SU-DHL-6 (cell line): ENCODE data around the gene CTDSPL.

Experiments
- EZH2phosphoT487 ChIP-seq: fragments of 200-600 bp; sonication (generic), shearing (Covaris generic); conservative IDR thresholded peaks from 2 replicates; pipeline ENCODE4 v1.6.1; 2018; ENCODE audit warnings: mild to moderate bottlenecking, antibody characterized with exemption, low read length, moderate library complexity, mixed read lengths
- TF ChIP-seq, protein P1 (sequence below): fragments of 200-600 bp; sonication (generic); IDR thresholded peaks from one replicate; pipeline ENCODE4 v1.5.1; 2017; ENCODE audit warnings: antibody characterized with exemption, mild to moderate bottlenecking, low read length, moderate library complexity; ENCODE audit not compliant: insufficient read depth, poor library complexity, severe bottlenecking

- TF ChIP-seq, protein P1, sequence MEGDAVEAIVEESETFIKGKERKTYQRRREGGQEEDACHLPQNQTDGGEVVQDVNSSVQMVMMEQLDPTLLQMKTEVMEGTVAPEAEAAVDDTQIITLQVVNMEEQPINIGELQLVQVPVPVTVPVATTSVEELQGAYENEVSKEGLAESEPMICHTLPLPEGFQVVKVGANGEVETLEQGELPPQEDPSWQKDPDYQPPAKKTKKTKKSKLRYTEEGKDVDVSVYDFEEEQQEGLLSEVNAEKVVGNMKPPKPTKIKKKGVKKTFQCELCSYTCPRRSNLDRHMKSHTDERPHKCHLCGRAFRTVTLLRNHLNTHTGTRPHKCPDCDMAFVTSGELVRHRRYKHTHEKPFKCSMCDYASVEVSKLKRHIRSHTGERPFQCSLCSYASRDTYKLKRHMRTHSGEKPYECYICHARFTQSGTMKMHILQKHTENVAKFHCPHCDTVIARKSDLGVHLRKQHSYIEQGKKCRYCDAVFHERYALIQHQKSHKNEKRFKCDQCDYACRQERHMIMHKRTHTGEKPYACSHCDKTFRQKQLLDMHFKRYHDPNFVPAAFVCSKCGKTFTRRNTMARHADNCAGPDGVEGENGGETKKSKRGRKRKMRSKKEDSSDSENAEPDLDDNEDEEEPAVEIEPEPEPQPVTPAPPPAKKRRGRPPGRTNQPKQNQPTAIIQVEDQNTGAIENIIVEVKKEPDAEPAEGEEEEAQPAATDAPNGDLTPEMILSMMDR: no peak
- no peak for TF ChIP-seq EZH2phosphoT487
Observed at GRCh38 chr3:37920156-37920699, 58.5 kb downstream of the CTDSPL start.
